Activated CD8-positive, alpha-beta memory T cell treated with anti-CD3 and anti-CD28 coated beads for 36 hours (primary cell): ENCODE measurements around the gene RUSF1. TPM values are rescaled to one million over a fixed set of nuclear protein-coding genes. Genes with fewer than 3 reads are reported as not detected.
"Not testable (repeated sequence)": the region's sequence is repeated elsewhere in the genome, so short reads cannot be mapped to it uniquely, and the experiment has no call there.

ENCODE experiments used
- CTCF ChIA-PET: fragments of 350-600 bp; sonication (Branson Sonifier 250); formaldehyde crosslinking; loops from one replicate; lab custom pipeline; 2021; ENCODE audit warnings: antibody characterized with exemption; lab: Charles Lee
- POLR2A ChIA-PET: fragments of 350-600 bp; sonication (Branson Sonifier 250); formaldehyde crosslinking; loops from one replicate; lab custom pipeline; 2021; ENCODE audit warnings: antibody characterized with exemption; lab: Charles Lee
- total RNA-seq, 2 experiments: library from RNA; stranded (reverse); gene quantifications; one replicate each; pipeline ENCODE4 v1.2.3, GENCODE V29; 2021

The RUSF1 gene
- total RNA-seq, 2 experiments from 2014 or later: 40.8 to 45.6 TPM

- ChIA-PET CTCF (no interaction called here), POLR2A (no interaction called here)
These were observed 46.0 kb downstream of the RUSF1 start for GRCh38 chr16:31461921-31462804.

GRCh38 chr16:31461201-31461920 is 46.8 kb downstream of the RUSF1 start:
- POLR2A ChIA-PET: interaction anchor here (1.1 to 2.7 kb wide), 3 partner anchors 26 to 408 kb away, joined by 3 to 15 read pairs (median 3); no protein-coding TSS in a partner anchor
- CTCF ChIA-PET: interaction anchor here (1.1 to 2.4 kb wide), 8 partner anchors 9 to 408 kb away, joined by 3 to 11 read pairs (median 4); partner anchors contain the start of gene TGFB1I1

GRCh38 chr16:31460582-31461002 is 47.6 kb downstream of the RUSF1 start:
- POLR2A ChIA-PET: interaction anchor here (1.0 to 2.8 kb wide), 7 partner anchors 18 to 413 kb away, joined by 3 to 15 read pairs (median 3); partner anchors contain the start of genes ZNF267 and ZNF843

GRCh38 chr16:31459687-31460581 is 48.3 kb downstream of the RUSF1 start:
- POLR2A ChIA-PET: interaction anchor here (1.0 to 2.8 kb wide), 13 partner anchors 17 to 426 kb away, joined by 3 to 15 read pairs (median 4); partner anchors contain the start of genes FUS, RUSF1, STX4 and ZNF267
- CTCF ChIA-PET: interaction anchor here (0.6 to 2.4 kb wide), 18 partner anchors 8 to 409 kb away, joined by 3 to 11 read pairs (median 3); partner anchors contain the start of genes FUS, TGFB1I1 and ZNF843

More at GRCh38 chr16:31460582-31461002, 47.6 kb downstream of the RUSF1 start:
- CTCF ChIA-PET: interaction anchor here (0.6 to 2.4 kb wide), 13 partner anchors 9 to 408 kb away, joined by 3 to 11 read pairs (median 3); partner anchors contain the start of genes TGFB1I1 and ZNF843

GRCh38 chr16:31458844-31459686 is 49.1 kb downstream of the RUSF1 start, which contains the start of gene ARMC5:
ARMC5 (plus strand) TSS chr16:31459501; CDS start chr16:31459525, 24 bp downstream.
- ChIA-PET CTCF (interaction anchor here (0.9 to 2.4 kb wide), 11 partner anchors 12 to 410 kb away, joined by 3 to 19 read pairs (median 3); partner anchors contain the start of genes FUS, TGFB1I1 and ZNF843), POLR2A (interaction anchor here (0.6 to 2.8 kb wide), 11 partner anchors 18 to 425 kb away, joined by 3 to 15 read pairs (median 4); partner anchors contain the start of genes FUS, RUSF1, STX4 and ZNF267)

- CTCF ChIA-PET: interaction anchor here (0.6 to 2.1 kb wide), 8 partner anchors 10 to 411 kb away, joined by 3 to 19 read pairs (median 3); partner anchors contain the start of genes FUS and ZNF843
These were observed 49.9 kb downstream of the RUSF1 start for GRCh38 chr16:31458073-31458843.

GRCh38 chr16:31456988-31457360 is 51.2 kb downstream of the RUSF1 start:
- ChIA-PET POLR2A (no interaction called here), CTCF (interaction anchor here (2.1 kb wide), 1 partner anchor 14 kb away, joined by 19 read pairs; the partner anchor contains the start of gene ZNF843)

More at GRCh38 chr16:31458073-31458843, 49.9 kb downstream of the RUSF1 start:
- POLR2A ChIA-PET: interaction anchor here (0.6 to 2.8 kb wide), 8 partner anchors 19 to 416 kb away, joined by 3 to 15 read pairs (median 6); partner anchors contain the start of genes FUS, RUSF1, ZNF267 and ZNF646

GRCh38 chr16:31455601-31456314 is 52.4 kb downstream of the RUSF1 start:
- ChIA-PET POLR2A (interaction anchor here (0.6 to 0.7 kb wide), 3 partner anchors 16 to 473 kb away, joined by 3 to 5 read pairs (median 3); partner anchors contain the start of gene TGFB1I1), CTCF (interaction anchor here (1.0 kb wide), 2 partner anchors 313 to 429 kb away, joined by 3 to 4 read pairs; no protein-coding TSS in a partner anchor)

- ChIA-PET POLR2A (no interaction called here), CTCF (interaction anchor here (0.9 kb wide), 1 partner anchor 121 kb away, joined by 3 read pairs; no protein-coding TSS in a partner anchor)
These were observed 54.7 kb downstream of the RUSF1 start for GRCh38 chr16:31453255-31454204.

GRCh38 chr16:31452631-31453106 is 55.5 kb downstream of the RUSF1 start:
- ChIA-PET CTCF (interaction anchor here (0.7 to 1.3 kb wide), 2 partner anchors 21 to 52 kb away, joined by 3 read pairs; no protein-coding TSS in a partner anchor), POLR2A (interaction anchor here (0.7 kb wide), 1 partner anchor 418 kb away, joined by 4 read pairs; no protein-coding TSS in a partner anchor)

GRCh38 chr16:31451681-31452351 is 56.4 kb downstream of the RUSF1 start:
- POLR2A ChIA-PET: interaction anchor here (0.7 kb wide), 2 partner anchors 100 to 417 kb away, joined by 3 to 4 read pairs; no protein-coding TSS in a partner anchor
- CTCF ChIA-PET: interaction anchor here (0.7 to 1.3 kb wide), 4 partner anchors 9 to 66 kb away, joined by 3 to 4 read pairs (median 3); no protein-coding TSS in a partner anchor

- ChIA-PET CTCF (interaction anchor here (0.8 to 1.0 kb wide), 2 partner anchors 10 to 65 kb away, joined by 3 to 4 read pairs; no protein-coding TSS in a partner anchor), POLR2A (no interaction called here)
These were observed 57.0 kb downstream of the RUSF1 start for GRCh38 chr16:31451201-31451600.

GRCh38 chr16:31445931-31446330 is 62.3 kb downstream of the RUSF1 start:
- CTCF ChIA-PET: interaction anchor here (0.7 to 1.0 kb wide), 2 partner anchors 229 to 255 kb away, joined by 3 read pairs; partner anchors contain the start of gene PYDC1
- POLR2A ChIA-PET: not testable (repeated sequence)
